Kidney epithelial cell (primary cell): ENCODE results near the gene LCE4A. TPM values are rescaled to one million over a fixed set of nuclear protein-coding genes. Genes with fewer than 3 reads are reported as not detected.
"Not testable (repeated sequence)": the region's sequence is repeated elsewhere in the genome, so short reads cannot be mapped to it uniquely, and the experiment has no call there.

ENCODE experiments used
- DNase-seq: peaks from one replicate; pipeline ENCODE4 v3.0.0-alpha.2; 2010; ENCODE audit warnings: low read depth
- H3K27me3 ChIP-seq: 2 replicates; pipeline ENCODE4 v1.6.0; 2011; ENCODE audit warnings: low read length; ENCODE audit not compliant: control insufficient read depth, insufficient read depth
- H3K36me3 ChIP-seq: 2 replicates; pipeline ENCODE4 v1.5.1; 2011; ENCODE audit warnings: low read length; ENCODE audit not compliant: control insufficient read depth, insufficient read depth
- H3K4me3 ChIP-seq: 2 replicates; pipeline ENCODE4 v1.5.1; 2011; ENCODE audit warnings: low read depth, mild to moderate bottlenecking, control low read depth, low read length
- total RNA-seq: library from RNA; depleted of rRNA; stranded (reverse); fragments of >200 nt; gene quantifications from 2 replicates; pipeline ENCODE4 v1.2.3, GENCODE V29; 2015
- TF ChIP-seq, protein P1 (sequence below): IDR thresholded peaks from 2 replicates; pipeline ENCODE4 v1.5.1; 2011; ENCODE audit warnings: mild to moderate bottlenecking, moderate library complexity, low read length, control low read depth, inconsistent platforms; ENCODE audit not compliant: insufficient read depth, poor library complexity, severe bottlenecking

Gene LCE4A
- total RNA-seq, 1 donor from 2014 or later: not detected

DNA sequence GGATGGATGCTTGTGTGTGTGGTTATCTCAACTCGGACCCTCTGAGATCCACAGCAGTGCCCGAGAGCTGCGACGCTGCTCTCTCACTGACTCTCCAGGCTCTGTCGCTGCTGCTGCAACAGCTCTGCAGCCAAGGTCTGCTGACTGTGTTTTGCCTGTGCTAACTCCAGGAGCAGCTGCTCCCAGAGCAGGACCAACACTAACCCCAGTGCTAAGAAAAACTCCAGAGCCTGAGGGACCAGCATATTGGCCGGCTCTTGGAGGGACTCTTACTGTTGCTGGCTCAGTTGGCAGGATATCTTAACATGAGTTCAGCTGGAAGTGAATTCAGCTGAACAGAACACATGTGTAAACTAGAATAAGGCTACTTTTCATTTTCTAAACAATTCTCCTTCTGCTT is 28.5 kb upstream of the LCE4A start:
- no peaks in the 10 kb centered on the region for H3K27me3 ChIP-seq
- DNase-seq: no peak
- no peak overlapping the region for H3K4me3 ChIP-seq
- H3K36me3 ChIP-seq: no peaks in the 10 kb centered on the region
- TF ChIP-seq, protein P1, sequence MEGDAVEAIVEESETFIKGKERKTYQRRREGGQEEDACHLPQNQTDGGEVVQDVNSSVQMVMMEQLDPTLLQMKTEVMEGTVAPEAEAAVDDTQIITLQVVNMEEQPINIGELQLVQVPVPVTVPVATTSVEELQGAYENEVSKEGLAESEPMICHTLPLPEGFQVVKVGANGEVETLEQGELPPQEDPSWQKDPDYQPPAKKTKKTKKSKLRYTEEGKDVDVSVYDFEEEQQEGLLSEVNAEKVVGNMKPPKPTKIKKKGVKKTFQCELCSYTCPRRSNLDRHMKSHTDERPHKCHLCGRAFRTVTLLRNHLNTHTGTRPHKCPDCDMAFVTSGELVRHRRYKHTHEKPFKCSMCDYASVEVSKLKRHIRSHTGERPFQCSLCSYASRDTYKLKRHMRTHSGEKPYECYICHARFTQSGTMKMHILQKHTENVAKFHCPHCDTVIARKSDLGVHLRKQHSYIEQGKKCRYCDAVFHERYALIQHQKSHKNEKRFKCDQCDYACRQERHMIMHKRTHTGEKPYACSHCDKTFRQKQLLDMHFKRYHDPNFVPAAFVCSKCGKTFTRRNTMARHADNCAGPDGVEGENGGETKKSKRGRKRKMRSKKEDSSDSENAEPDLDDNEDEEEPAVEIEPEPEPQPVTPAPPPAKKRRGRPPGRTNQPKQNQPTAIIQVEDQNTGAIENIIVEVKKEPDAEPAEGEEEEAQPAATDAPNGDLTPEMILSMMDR: no peak

DNA sequence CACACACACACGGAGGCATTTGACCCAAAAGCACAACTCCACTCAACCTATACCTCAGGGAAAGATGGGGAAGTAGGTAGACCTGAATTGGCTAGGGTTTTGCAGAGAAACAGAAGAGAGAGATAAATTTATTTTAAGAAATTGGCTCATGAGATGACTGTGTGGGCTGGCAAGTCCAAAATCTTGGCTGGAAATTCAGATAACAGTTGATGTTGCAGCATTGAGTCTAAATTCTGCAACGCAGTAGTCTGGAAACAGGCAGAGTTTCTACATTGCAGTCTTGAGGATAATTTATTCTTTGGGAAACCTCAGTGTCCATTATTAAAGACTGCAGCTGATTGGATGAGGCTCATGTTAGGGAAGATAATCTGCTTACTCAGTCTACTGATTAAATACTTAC is 26.3 kb upstream of the LCE4A start:
- no peak overlapping the region for H3K4me3 ChIP-seq
- TF ChIP-seq, protein P1: no peak
- H3K36me3 ChIP-seq: no peaks in the 10 kb centered on the region
- DNase-seq: no peak
- no peaks in the 10 kb centered on the region for H3K27me3 ChIP-seq

DNA sequence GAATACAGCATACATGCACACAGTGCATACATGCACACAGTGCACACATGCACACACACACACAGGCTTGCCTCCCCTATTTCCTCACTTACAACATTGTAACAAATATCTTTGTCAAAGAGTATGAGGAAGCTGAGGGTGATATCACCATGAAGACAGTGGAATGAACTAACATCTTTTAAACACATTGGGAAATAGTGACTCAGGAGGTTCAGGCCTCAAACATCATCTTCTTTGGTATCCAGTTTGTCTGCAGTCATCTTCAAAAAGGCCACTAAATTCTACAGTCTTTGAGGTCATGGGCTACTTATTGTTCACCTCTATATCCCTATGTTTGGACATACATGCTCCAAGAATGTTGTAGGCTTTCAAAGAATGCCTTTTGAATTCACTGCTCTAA is 24.1 kb upstream of the LCE4A start:
- Histone ChIP-seq H3K4me3 (no peak overlapping the region), H3K27me3 (no peaks in the 10 kb centered on the region), H3K36me3 (no peaks in the 10 kb centered on the region)
- DNase-seq: no peak
- TF ChIP-seq, protein P1: no peak

DNA sequence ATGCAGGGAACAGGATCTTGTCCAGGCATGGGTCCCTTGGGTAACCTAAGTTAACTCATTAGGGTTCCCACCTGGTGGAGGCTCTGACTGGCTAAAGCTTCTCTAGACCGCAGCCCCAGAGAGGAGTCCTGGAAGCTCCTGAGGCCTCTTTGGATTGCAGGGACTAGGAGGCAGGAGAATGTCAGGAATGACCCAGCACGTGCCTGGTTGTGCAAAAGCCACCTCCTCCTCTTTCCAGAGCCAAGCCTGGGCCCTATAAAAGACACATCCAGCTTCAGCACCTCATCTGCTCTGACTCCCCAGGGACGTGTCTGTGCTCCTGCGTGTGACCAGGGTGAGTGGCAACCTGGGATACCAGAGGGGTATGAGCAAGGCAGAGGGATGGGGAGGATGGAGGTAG is 22.1 kb upstream of the LCE4A start, which contains the start of gene LCE2B:
TSS of gene LCE2B (plus strand) at position 301 of the 400 bp plus-strand sequence. CDS start 721 bp downstream, outside the sequence.
- H3K36me3 ChIP-seq, H3K4me3 ChIP-seq, DNase-seq, H3K27me3 ChIP-seq: not testable (repeated sequence)

DNA sequence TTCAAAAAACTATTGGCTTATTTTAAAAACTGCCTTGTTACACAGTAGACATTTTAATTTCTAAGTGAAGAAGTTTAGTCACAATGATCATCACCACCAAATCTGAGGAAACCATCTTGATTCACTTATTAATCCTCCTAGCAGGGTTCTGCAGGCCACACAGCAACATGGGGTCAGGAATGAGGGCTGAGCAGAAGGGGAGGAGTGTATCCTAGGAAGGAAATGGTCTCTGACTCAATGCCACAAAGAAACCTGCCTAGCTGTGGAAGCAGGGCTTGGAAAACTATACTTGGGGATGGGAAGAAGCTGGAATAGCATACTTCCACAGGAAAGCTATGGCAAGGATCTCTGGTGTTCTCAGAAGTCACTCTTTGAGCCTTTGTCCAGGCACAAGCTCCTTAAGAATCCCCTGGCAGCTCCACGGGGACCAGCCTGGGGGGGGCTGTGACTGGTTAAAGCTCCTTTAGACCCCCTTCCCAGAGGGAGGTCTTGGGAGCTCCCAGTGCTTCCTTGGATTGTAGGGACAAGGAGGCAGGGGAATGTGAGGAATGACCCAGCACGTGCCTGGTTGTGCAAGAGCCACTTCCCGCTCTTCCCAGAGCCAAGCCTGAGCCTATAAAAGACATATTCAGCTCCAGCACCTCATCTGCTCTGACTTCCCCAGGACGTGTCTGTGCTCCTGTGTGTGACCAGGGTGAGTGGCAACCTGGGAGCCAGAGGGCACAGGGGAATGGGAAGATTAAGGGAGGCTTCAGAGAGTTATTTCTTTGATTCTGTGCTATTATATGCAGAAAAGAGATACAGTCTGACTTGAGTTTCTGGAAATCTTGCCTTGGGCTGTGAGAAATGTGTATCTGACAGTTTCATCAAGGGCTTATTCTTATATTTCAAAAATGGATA is 10.0 kb upstream of the LCE4A start, which contains the start of gene LCE2A:
TSS of gene LCE2A (plus strand) at position 645 of the 900 bp plus-strand sequence. CDS start 557 bp downstream, outside the sequence.
- Histone ChIP-seq H3K4me3 (no peak within 1 kb of the TSS), H3K36me3 (no peaks in the 10 kb centered on the region), H3K27me3 (no peaks in the 10 kb centered on the region)
- TF ChIP-seq, protein P1: no peak
- DNase-seq: no peak

DNA sequence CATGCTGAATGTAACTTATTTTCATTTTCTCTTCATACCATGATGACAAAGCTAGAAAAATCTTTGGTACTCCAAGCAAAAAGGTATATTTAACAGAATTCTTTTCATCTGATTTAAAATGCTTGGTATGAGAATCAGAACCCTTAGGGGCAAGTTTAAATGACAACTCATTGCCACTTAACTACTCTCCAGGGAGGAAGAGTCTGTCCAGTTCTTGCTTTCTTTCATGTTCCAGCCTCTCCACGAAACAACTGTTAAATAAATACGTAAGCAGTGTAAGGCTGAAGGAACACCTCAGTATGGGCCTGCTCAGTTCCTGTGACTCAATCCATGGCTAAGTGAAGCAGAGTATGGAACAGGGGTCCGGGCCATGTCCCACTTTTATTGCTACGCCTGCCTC is 8.2 kb upstream of the LCE4A start:
- no peak overlapping the region for H3K4me3 ChIP-seq
- H3K27me3 ChIP-seq: no peaks in the 10 kb centered on the region
- TF ChIP-seq, protein P1: no peak
- no peak for DNase-seq
- no peaks in the 10 kb centered on the region for H3K36me3 ChIP-seq
